Stimulated activated naive CD4-positive, alpha-beta T cell (primary cell): ENCODE results near the gene CCDC120.

Source experiments
- DNase-seq, 6 experiments: peaks; one replicate each; lab custom pipeline; 2025; lab: John Stamatoyannopoulos, UW

The CCDC120 gene

GRCh38 chrX:49101629-49101984, 42.8 kb downstream of the CCDC120 start:
- no peak for DNase-seq

- no peak for DNase-seq
Measured at GRCh38 chrX:49102190-49102589, 43.4 kb downstream of the CCDC120 start.

- DNase-seq: no peak
Measured at GRCh38 chrX:49103637-49104036, 44.8 kb downstream of the CCDC120 start.

GRCh38 chrX:49106296-49106695, 47.5 kb downstream of the CCDC120 start:
- DNase-seq: no peak

GRCh38 chrX:49106930-49107329, 48.1 kb downstream of the CCDC120 start:
- DNase-seq: no peak

- DNase-seq: no peak
Measured at GRCh38 chrX:49108641-49109040, 49.8 kb downstream of the CCDC120 start.

GRCh38 chrX:49110417-49110816, 51.6 kb downstream of the CCDC120 start:
- no peak for DNase-seq

- DNase-seq: no peak
Measured at GRCh38 chrX:49111791-49112190, 53.0 kb downstream of the CCDC120 start.

GRCh38 chrX:49116076-49116475, 57.3 kb downstream of the CCDC120 start:
- no peak for DNase-seq

GRCh38 chrX:49116716-49117115, 57.9 kb downstream of the CCDC120 start:
- no peak for DNase-seq

GRCh38 chrX:49117581-49117980, 58.8 kb downstream of the CCDC120 start:
- DNase-seq: peak in 1 of 6 experiments; percentile 6
